GM18526 (cell line): Measurements from ENCODE around the gene RBM15B.

Experiments used
- POLR2A ChIP-seq: IDR thresholded peaks from 3 replicates; pipeline ENCODE4 v1.6.1; 2011; ENCODE audit not compliant: insufficient read length; ENCODE audit errors: extremely low read depth

Gene RBM15B

DNA sequence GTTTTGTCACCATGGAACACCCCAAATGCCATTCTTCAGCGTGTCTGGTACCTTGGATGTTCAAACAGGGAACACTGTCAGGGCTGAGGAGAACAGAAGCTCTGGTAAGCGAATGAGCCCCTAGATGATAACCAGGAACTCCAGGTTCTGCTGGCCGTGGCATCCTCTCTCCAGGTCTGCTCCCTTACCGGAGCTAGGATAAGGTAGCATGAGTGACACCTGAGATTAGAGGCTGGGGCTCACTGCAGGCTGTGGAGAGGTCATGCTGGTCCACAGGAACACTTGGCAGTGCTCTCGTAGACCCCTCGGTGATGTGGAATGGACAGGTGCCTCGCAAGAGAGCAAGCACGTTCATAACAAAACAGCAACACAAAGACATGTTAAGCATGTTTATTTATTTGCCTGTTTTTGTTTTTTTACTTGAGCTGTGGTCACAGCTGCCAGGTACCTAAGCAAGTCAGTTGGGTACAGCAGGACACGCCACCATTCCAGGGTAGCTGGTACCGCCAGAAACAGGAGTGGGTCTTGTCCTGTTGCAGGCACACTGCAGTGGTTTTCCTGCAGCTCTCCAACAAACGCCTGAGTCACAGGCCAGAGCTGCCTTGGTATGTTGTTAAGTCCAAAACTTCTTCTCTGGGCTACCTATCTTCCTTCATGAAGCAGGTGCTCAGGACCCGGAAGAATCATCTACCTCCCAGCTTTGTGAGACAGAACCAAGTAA is 4.6 kb downstream of the RBM15B start:
- TF ChIP-seq POLR2A = no peak

DNA sequence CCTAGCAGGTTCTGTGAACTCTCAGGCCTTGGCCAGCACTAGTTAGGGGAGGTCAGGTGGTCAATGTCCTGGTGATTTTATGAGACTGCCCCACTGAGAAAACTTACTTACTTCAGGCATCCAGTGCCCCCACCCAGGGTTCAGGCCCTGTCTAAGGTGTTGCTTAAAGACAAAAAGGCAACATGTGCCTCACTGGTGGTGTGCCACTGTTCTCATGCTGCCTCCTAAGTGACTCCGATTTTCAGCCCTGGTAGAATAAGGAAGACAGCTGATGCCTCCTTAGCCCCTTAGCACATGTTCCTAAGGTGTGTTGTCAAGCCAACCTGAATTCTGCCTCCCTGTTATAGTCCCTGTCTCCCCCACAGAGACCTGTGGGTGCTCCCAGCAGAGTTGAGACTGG is 5.3 kb downstream of the RBM15B start:
- TF ChIP-seq POLR2A = no peak

DNA sequence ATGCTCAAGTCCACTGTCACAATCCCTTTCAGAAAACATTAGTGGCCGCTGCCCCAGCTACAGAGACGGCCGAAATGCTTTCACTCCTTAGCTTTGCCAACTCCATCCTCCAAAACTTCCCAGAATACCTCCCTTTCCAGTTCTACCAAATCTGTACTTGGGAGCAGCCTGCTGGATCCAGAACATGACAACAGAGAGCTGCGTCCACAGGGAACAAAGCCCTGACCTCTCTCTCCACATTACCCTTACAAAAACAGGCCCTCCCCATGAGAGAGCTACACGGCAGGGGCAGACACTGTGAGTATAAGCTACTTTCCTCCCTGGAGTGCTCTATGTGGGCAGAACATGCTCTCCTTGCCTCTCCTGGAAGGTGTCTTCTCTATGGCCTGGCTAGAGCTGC is 6.3 kb downstream of the RBM15B start:
- no peak for TF ChIP-seq POLR2A

DNA sequence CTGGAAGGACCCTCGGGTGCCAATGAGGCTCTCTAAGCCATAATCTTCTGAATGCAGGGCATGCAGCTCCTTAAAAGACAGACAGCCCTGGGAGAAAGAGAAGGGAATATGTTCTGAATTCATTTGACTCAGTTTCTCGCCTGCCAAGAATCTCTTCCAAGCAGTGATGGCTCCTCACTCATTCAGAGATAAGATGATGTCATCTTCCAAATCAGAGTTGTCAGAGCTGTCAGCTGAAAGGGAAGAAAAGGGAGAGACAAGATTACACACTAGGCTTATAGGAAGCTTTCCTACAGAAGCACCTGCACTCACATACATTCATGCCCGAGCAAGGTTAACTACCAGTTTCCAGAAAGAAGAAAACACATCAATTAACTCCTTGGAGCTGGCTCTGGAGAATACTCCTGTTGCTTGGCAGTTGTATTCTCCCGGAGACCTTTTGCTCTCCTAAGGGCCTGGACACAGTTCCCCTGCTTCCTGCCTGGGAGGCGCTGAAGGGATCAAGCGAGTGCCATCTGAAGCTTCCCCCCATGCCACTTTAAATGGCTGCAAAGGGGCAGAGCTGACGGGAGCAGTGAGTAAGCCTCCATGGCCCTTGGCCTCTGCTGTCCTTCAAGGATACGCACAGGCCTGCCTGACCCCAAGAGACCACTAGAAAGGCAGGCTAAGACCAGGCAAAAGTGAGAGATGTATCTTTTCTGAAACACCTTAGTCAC is 7.7 kb downstream of the RBM15B start:
- no peak for TF ChIP-seq POLR2A

DNA sequence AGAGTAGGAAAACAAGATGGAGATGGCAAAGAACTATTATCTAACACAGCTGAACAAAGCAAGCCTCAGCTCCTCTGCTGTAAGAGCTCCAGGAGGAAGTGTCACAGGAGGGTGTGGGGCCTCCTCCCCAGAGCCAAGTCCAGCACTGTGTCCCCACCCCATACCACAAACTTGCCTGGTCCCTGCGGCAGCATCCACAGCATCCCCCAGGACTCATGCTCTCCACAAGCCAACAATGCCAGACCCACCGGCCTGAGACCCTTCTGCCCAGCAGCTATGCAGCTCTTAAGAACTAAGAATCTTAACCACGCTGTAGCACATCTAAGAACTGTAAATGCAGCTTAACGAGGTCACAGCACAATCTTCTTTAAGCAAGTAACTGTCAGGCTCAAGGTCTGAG is 9.1 kb downstream of the RBM15B start:
- TF ChIP-seq POLR2A = no peak

DNA sequence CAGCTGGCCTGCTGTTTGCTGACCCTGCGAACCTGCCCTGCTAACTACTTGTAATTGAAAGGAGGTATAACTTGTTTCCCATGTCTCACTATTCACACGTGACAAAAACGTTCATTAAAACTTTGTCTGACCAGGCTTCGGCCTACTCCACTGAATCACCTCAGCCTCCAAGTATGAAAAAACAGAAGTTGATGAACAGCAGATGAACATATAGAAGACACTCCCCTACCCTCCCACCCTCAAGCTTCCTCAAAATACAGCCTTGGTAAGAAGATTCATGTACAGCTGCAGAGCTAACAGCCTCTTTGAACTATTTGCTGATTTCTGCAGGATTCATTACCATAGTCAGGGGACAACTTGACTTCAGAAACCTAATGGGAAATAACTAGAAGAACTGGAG is 10.7 kb downstream of the RBM15B start:
- no peak for TF ChIP-seq POLR2A

DNA sequence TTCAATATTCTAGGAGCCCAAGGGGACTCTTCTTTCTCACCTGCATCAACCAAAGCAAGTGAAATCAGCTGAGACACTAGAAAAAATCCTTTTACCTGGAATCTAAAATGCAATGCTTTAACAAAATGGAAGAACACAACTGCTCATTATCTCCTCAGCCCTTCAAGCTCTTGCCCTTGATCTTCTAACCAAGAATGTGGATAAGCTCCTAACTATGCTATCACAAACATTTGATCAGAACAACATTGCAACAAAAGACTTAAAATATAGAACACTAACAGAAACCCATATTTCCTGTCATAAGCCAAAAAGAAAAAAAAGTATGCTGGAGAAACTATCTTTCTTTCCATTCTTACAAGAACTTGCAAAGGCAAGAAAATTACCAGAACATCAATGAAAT is 12.6 kb downstream of the RBM15B start:
- TF ChIP-seq POLR2A = no peak

DNA sequence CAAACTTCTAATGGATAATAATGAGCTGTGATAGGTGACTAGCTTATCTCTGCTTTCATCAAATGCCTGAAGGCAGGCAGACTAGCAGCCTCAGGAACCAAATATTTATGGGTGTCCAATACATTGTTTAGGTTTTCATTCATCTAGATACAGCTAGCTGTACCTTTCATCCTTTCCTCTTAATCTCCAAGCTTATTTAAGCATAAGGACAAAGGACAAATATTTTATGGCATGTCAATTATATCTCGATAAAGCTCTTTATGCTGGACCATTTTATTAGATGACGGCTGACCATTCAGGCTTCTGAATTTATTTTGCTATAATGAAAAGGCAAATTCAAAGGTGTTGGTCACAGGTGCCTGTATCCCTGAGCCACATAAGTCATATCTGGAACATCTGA is 16.9 kb downstream of the RBM15B start:
- no peak for TF ChIP-seq POLR2A

DNA sequence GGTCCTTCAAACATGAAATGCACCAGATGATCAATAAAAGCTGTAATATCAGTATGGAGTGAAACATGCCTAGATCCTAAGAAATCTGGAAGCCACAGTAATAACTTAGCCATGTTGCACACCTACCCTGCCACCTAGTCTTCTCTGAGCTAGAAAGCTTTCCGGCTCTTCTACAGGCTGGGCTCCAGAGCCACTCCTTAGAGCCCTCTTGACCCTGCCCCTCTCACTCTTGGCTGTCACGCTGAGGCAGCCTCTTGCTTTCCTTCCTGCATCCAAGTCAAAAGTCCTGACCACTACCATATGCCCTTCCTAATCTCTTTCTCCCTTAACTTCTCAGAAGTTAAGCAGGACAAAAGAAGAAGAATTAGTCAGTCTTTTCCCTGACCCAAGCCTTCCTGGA is 17.7 kb downstream of the RBM15B start:
- TF ChIP-seq POLR2A = no peak

DNA sequence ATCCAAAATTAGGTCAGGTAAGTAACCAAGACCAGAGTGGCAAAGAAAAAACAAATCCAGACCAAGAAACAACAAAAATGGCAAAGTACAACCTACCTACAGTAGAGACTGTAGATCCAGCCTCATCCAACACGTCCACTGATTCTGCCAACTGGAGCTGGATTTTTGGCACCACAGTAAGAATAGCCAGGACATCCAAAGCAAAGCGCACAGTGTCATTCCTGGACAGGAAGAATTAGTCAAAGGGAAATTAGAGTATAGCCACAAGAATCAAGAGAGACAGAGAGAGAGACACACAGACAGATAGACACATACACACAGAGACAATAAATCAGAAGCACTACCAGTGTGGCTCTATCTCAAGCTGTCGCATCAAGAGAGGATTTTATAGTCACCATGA is 31.1 kb downstream of the RBM15B start:
- TF ChIP-seq POLR2A = no peak

DNA sequence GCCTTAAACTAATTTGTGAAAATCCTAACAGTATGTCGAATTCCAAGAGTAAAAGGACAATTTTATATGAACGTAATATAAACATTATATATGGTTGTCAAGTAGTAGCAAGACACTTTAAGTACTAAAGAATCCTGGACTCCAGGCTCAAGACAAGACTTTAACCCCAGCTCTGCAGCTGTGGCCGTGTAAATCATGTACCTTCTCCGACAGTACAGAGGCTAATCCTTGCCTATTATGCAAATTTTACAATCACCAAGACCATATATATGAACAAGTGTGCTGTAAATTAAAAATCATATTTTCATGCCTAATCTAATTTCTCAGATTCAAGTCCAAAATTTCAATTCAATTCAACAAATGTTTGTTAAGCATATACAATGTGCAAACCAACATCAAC is 35.8 kb downstream of the RBM15B start:
- no peak for TF ChIP-seq POLR2A

DNA sequence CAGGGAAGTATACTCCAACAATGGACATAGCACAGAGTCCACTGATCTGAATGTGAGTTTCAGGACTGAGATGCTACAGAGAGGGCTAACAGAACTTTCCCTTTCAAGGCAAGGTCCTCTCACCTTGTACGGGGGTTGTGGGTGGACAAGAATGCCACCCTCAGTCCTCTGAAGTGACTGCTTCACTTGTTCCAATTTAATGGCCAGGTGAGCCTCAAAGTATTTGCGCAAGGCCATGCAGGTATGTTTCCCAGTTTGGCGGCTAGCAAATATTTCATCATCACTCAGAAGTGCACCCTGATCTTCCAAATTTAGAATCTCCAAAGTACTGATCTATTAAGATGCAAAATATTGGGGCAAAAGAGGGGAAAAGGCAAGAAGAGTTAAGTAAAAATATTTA is 38.1 kb downstream of the RBM15B start:
- TF ChIP-seq POLR2A = no peak

DNA sequence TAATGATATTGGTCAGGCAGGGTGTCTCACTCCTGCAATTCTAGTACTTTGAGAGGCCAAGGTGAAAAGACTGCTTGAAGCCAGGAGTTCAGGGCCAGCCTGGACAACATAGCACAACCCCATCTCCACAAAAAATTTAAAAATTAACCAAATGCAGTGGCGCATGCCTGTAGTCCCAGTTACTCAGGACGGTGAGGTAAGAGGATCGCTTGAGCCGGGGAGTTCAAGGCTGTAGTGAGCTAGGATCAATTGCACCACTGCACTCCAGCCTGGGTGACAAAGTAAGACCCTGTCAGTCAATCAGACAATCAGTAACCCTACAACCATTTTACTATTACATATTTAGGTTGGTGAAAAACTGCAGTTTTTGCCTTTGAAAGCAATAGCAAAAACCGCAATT is 43.0 kb downstream of the RBM15B start:
- no peak for TF ChIP-seq POLR2A

DNA sequence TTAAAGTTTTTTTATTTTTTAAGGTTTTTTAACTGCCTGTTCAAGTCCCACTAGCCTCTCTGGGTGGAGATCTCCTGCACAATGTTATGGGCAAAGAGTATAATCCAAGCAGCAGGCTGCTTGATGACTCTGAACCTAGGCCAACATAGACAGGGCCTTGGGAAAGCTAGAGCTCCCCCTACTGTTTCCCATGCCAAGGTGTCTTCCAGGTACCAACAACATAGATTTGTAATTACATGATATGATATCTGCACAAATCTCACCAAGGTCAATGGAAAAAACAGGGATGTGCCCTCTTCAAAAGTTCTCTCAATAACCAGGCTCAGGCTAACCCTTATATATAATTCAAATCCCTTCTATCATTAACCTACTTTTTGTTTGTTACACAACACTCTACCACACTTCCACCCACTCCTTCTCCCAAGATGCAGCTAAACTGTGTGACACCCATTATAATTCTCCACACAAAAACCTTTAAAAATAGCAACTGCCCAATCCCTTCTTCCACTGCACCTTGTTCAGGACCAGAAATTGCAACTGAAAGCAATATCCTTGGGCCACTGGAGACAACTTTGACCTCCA is 43.8 kb downstream of the RBM15B start:
- TF ChIP-seq POLR2A = no peak

DNA sequence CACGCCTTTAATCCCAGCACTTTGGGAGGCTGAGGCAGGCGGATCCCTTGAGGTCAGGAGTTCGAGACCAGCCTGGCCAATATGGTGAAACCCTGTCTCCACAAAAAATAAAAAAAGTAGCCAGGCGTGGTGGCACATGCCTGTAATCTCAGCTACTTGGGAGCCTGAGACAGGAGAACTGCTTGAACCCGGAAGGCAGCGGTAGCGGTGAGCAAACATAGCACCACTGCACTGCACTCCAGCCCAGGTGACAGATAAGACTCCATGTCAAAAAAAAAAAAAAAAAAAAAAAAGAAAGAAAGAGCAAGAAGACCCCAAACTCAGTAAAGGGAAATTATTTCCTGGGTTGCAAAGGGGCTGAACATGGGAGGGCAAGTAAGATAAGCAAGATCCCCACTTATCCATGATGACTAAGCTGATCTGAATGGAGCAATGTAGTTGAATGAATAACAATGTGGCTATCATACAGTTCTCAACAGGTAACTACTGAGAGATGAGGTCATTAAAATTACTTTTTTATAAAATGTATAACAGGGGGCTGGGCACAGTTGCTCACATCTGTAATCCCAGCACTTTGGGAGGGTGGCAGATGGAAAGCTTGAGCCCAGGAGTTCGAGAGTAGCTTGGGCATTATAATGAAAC is 46.0 kb downstream of the RBM15B start:
- no peak for TF ChIP-seq POLR2A
